Gastrocnemius medialis (tissue), 4 donors: ENCODE data around the gene SSPN.

Source experiments
- CTCF ChIP-seq, 5 experiments: fragments of 450-650 bp in 3 of 5; fragments of 200-600 bp in 2 of 5; sonication (generic) in 2 of 5; IDR thresholded peaks in 4 of 5; conservative IDR thresholded peaks in 1 of 5; 1 replicate in 4 of 5; 2 replicates in 1 of 5; pipeline ENCODE4 v1.5.1; 2016 to 2019; ENCODE audit warnings: antibody characterized with exemption in 5 of 5, mild to moderate bottlenecking in 3 of 5, moderate library complexity in 3 of 5
- POLR2A ChIP-seq, 2 donors: fragments of 450-650 bp; IDR thresholded peaks; one replicate each; pipeline ENCODE4 v1.6.1; 2017; ENCODE audit warnings: antibody characterized with exemption in 2 of 2, mild to moderate bottlenecking in 2 of 2, moderate library complexity in 2 of 2

GRCh38 chr12:26265606-26266005 is 70.2 kb downstream of the SSPN start:
- TF ChIP-seq POLR2A (IDR thresholded peaks at IDR 0.05) (no peak), CTCF (IDR thresholded peaks at IDR 0.05 in 4 of 5, conservative IDR thresholded peaks at IDR 0.05 in 1 of 5) (no peak)
